MCF 10A (cell line): ENCODE data around the gene UQCRHL. TPM values are rescaled to one million over a fixed set of nuclear protein-coding genes. Genes with fewer than 3 reads are reported as not detected.

Experiments
- BruUV-seq: library from RNA; stranded (reverse); fragments of 400-500 nt; replicated peaks from 2 replicates; lab custom pipeline; 2021; lab: Mats Ljungman, UMichigan
- CTCF ChIA-PET: fragments of 300-600 bp; sonication (Branson Sonifier 250); formaldehyde crosslinking; extraction: SDS; loops from one replicate; lab custom pipeline; 2021; ENCODE audit warnings: antibody characterized with exemption, inconsistent platforms; lab: Yijun Ruan, JAX
- POLR2A ChIA-PET: fragments of 300-600, 350-650 bp; sonication (Branson Sonifier 250); formaldehyde crosslinking; extraction: SDS; loops from one replicate; lab custom pipeline; 2020; ENCODE audit warnings: antibody characterized with exemption, inconsistent platforms; lab: Yijun Ruan, JAX
- DNase-seq: peaks from one replicate; pipeline ENCODE4 v3.0.0-alpha.2; 2018; ENCODE audit not compliant: unreplicated experiment
- H3K27ac Mint-ChIP-seq: one replicate; pipeline ENCODE4 v1.8.0; 2022; ENCODE audit warnings: mild to moderate bottlenecking, low read depth, mixed read lengths; ENCODE audit not compliant: unreplicated experiment
- H3K27me3 Mint-ChIP-seq: one replicate; pipeline ENCODE4 v1.8.0; 2022; ENCODE audit warnings: mixed read lengths; ENCODE audit not compliant: insufficient read depth, unreplicated experiment
- H3K36me3 Mint-ChIP-seq: one replicate; pipeline ENCODE4 v1.8.0; 2022; ENCODE audit warnings: mild to moderate bottlenecking, moderate library complexity, mixed read lengths; ENCODE audit not compliant: insufficient read depth, unreplicated experiment
- H3K4me1 Mint-ChIP-seq: one replicate; pipeline ENCODE4 v1.8.0; 2022; ENCODE audit warnings: mixed read lengths; ENCODE audit not compliant: insufficient read depth, unreplicated experiment
- H3K4me3 Mint-ChIP-seq: one replicate; pipeline ENCODE4 v1.8.0; 2022; ENCODE audit warnings: mild to moderate bottlenecking, moderate library complexity, mixed read lengths; ENCODE audit not compliant: unreplicated experiment
- H3K9me3 Mint-ChIP-seq: one replicate; pipeline ENCODE4 v1.8.0; 2022; ENCODE audit warnings: mixed read lengths; ENCODE audit not compliant: unreplicated experiment
- intact Hi-C: fragments of 100-400 bp; cut with micrococcal nuclease; formaldehyde crosslinking; loops from 2 replicates; pipeline ENCODE4 v1.14.1; 2022
- total RNA-seq: library from RNA; stranded (reverse); gene quantifications from 2 replicates; pipeline ENCODE4 v1.2.3, GENCODE V29; 2022
- TF ChIP-seq, protein P1 (sequence below): fragments of 200-600 bp; IDR thresholded peaks from one replicate; pipeline ENCODE4 v1.8.0; 2022; ENCODE audit warnings: antibody characterized with exemption, mild to moderate bottlenecking; ENCODE audit not compliant: unreplicated experiment

Gene UQCRHL
- total RNA-seq, 1 experiment from 2014 or later: 1.1 TPM

DNA sequence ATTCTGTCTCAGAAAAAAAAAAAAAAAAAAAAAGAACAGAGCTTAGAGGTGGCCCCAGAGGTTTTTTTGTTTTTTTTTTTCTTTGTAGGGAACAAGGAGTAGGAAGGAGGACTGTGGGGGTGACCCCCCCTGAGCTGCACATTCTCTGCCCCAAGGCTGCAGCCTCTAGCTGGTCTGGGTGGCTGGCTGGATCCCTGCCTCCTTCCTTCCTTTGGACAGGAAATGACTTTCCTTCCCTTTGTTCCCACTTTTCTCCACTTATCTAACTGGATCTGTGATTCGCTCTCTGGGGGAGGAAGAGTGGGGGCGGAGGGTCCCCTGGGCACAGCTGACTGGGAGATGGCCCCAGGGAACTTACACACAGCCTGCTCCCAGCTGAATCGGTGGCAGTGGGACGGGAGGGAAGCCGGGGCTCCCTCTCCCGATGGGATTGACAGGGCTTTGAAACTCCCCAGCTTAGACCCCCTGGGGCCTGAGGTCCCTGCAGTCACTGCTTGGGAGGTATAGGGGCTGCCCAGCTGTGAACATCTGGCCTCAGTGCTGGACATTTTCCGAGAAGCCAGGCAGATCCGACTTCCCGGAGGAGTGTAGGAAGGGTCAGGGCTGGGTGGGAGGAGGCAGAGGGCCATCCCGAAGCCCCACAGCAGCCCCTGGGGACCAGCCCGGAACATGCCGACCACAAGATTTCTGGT, 46.8 kb downstream of the UQCRHL start:
- Mint-ChIP-seq H3K4me3 (peak overlapping the region; percentile 74), H3K9me3 (no peaks in the 10 kb centered on the region), H3K27ac (peak overlapping the region; percentile 46), H3K36me3 (peaks cover 26% of the 10 kb centered on the region), H3K27me3 (no peaks in the 10 kb centered on the region), H3K4me1 (peaks cover 35% of the 10 kb centered on the region)
- TF ChIP-seq, protein P1, sequence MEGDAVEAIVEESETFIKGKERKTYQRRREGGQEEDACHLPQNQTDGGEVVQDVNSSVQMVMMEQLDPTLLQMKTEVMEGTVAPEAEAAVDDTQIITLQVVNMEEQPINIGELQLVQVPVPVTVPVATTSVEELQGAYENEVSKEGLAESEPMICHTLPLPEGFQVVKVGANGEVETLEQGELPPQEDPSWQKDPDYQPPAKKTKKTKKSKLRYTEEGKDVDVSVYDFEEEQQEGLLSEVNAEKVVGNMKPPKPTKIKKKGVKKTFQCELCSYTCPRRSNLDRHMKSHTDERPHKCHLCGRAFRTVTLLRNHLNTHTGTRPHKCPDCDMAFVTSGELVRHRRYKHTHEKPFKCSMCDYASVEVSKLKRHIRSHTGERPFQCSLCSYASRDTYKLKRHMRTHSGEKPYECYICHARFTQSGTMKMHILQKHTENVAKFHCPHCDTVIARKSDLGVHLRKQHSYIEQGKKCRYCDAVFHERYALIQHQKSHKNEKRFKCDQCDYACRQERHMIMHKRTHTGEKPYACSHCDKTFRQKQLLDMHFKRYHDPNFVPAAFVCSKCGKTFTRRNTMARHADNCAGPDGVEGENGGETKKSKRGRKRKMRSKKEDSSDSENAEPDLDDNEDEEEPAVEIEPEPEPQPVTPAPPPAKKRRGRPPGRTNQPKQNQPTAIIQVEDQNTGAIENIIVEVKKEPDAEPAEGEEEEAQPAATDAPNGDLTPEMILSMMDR: no peak
- ChIA-PET POLR2A (interaction anchor here (1.2 to 2.2 kb wide), 4 partner anchors 28 to 157 kb away, joined by 3 to 9 read pairs (median 4); no protein-coding TSS in a partner anchor), CTCF (interaction anchor here (0.5 to 2.2 kb wide), 2 partner anchors 19 to 166 kb away, joined by 4 to 6 read pairs; no protein-coding TSS in a partner anchor)
- DNase-seq: peak; percentile 64
- intact Hi-C loops: no loop called here
- BruUV-seq: no TSS peak

DNA sequence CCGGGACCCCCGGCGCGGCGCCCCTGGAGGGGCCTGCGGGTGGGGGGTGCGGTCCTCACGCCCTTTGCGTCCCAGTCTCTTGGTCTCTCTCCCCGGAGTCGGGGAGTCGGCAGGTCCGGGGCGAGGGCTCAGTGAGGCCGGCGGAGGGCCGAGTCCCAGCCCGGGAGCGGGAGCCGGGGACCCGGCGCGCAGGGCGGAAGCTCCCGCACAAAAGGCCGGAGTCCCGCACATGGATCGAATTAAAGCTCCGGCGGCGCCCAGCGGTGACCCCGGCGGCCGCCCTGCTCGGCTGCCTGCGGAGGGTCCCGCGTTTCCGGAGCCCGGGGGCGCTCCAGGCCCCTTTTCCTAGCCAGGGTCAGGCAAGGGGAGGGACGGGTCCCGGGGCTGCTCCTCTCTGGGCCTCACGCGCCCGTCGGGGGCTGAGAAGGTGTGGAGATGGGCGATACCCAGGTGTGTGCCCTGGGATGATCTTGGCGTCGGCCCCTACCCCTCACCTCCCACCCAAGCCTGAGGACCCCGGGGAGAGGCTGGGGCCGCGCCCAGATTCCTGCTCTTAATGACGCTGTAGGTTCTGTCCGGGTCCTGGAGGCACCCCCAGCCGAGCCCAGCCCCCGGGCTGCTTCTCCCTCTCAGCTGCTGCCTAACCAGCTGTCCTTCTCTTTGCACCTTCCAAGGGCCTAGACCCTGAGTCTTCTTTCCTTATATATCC, 48.3 kb downstream of the UQCRHL start:
- Mint-ChIP-seq H3K36me3 (peaks cover 11% of the 10 kb centered on the region), H3K27ac (peak overlapping the region; percentile 79), H3K4me3 (peak overlapping the region; percentile 74), H3K9me3 (no peaks in the 10 kb centered on the region), H3K27me3 (no peaks in the 10 kb centered on the region), H3K4me1 (peaks cover 20% of the 10 kb centered on the region)
- CTCF ChIA-PET: interaction anchor here (2.2 kb wide), 1 partner anchor 18 kb away, joined by 6 read pairs; no protein-coding TSS in a partner anchor
- POLR2A ChIA-PET: interaction anchor here (0.9 to 2.2 kb wide), 5 partner anchors 9 to 140 kb away, joined by 3 to 9 read pairs (median 3); no protein-coding TSS in a partner anchor
- intact Hi-C loops: no loop called here
- DNase-seq: no peak
- no TSS peak for BruUV-seq
- TF ChIP-seq, protein P1: no peak

DNA sequence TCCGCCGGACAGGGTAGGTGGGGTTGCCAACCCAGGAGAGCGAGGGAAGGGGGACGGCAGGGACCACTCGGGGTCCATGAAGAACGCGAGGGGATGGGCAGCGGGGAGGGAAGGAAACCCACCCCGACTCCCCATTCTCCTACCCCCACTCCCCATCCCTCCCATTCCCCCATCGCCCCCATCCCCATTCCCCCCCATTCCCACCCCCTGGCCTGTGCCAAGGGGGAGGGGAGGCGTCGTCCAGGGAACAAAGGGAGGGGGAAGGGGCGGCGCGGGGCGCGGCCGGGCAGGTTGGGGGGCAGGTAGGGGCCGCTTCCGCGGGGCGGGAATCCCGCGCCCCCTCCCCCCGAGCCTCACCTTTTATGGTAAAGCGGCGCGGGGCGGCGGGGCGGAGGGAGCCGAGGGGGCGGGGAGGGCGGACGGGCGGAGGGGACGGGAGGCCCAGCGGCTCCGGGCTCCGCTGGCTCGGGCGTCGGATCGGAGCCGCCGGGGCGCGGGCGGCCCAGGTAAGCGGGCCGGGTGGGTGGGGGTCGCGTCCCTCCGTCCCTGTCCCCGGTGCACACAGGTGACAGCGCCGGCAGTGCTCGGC, 49.0 kb downstream of the UQCRHL start, which contains the start of gene FBLIM1:
FBLIM1 (plus strand) TSS at position 453 of the 589 bp plus-strand sequence. CDS start 6,189 bp downstream, outside the sequence.
- H3K9me3 Mint-ChIP-seq: no peaks in the 10 kb centered on the region
- POLR2A ChIA-PET: interaction anchor here (1.4 to 2.2 kb wide), 3 partner anchors 10 to 140 kb away, joined by 5 to 9 read pairs (median 5); no protein-coding TSS in a partner anchor
- peaks cover 17% of the 10 kb centered on the region for H3K4me1 Mint-ChIP-seq
- no peaks in the 10 kb centered on the region for H3K27me3 Mint-ChIP-seq
- intact Hi-C loops: no loop called here
- H3K4me3 Mint-ChIP-seq: peak within 1 kb of the TSS; percentile 74
- H3K36me3 Mint-ChIP-seq: peaks cover 8% of the 10 kb centered on the region
- CTCF ChIA-PET: interaction anchor here (2.2 kb wide), 1 partner anchor 17 kb away, joined by 6 read pairs; no protein-coding TSS in a partner anchor
- TF ChIP-seq, protein P1: no peak
- peak within 1 kb of the TSS; percentile 79 for H3K27ac Mint-ChIP-seq
- no TSS peak for BruUV-seq
- no peak for DNase-seq
